ENCODE results near the gene HIGD1B. TPM values are rescaled to one million over a fixed set of nuclear protein-coding genes. Genes with fewer than 3 reads are reported as not detected.

HIGD1B gene
- total and polyA plus RNA-seq, 2 of the 13 experiments (the other 11 are each of a cell fraction or from before 2014, with no cell fraction given) = not detected

DNA sequence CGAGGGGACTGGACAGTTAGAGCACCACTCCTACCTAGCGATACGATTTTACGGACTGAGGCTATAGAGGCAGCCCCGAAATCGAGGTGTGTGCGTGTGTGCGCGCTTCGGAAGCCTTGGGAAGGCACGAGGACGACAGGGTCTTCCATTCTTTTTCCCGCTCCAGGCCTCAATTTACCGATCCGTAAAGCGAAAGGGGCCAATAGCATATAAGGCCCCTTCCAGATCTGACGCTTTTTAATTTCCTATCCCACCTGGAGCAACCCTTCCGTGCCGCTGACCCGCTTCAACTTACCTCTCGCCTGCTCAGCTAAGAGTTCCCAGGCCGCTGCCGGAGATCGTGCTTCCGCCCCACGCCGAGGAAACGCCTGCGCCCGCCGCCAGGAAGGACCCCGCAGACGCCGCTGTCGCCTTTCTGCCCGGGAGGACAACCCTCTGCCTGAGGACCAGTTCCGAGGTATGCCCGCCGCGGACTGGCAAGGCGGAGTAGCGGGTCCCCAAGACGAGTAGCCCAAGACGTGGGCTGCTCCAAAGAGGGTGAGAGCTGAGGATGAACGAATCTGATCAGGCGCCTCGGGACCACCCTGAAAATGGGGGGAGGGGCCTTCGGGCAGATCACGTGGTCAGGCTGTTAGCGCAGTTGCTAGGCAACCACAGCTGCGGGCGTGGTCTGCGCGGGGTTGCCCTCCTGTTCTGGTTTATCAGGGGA, 51.5 kb downstream of the HIGD1B start, which contains the start of gene EFTUD2 (continued):
- TF ChIP-seq NCOA2 (CRISPR knock-in tag; IDR thresholded peaks at IDR 0.05) (peak; percentile 75), CENPT (CRISPR knock-in tag; IDR thresholded peaks at IDR 0.05; ENCODE audit: low read depth) (0 out of 2 replicates have a peak, but pooled peaks have one; percentile 20), FOXA1 (IDR thresholded peaks at IDR 0.05) (no peak), FOXA1 (CRISPR knock-in tag; IDR thresholded peaks at IDR 0.05) (0 out of 2 replicates have a peak, but pooled peaks have one; percentile 13), KDM3A (CRISPR knock-in tag; IDR thresholded peaks at IDR 0.05; ENCODE audit: low read depth) (peak; percentile 92), ZNF564 (CRISPR knock-in tag; IDR thresholded peaks at IDR 0.05) (peak; percentile 75; the same call in 1 of the 2 replicates), MYNN (CRISPR knock-in tag; IDR thresholded peaks at IDR 0.05; ENCODE audit: low read depth) (peak; percentile 81; the same call in 1 of the 2 replicates), PHB2 (IDR thresholded peaks at IDR 0.05; ENCODE audit: partially characterized antibody) (no peak), TOE1 (CRISPR knock-in tag; IDR thresholded peaks at IDR 0.05) (peak; percentile 55; the same call in 1 of the 2 replicates), ATF1 (CRISPR knock-in tag; IDR thresholded peaks at IDR 0.05) (peak; percentile 96), MEIS1 (CRISPR knock-in tag; IDR thresholded peaks at IDR 0.05; ENCODE audit: borderline replicate concordance) (peak; percentile 98), SMARCC2 (IDR thresholded peaks at IDR 0.05) (no peak), ZNF616 (CRISPR knock-in tag; IDR thresholded peaks at IDR 0.05; ENCODE audit: low read depth) (peak; percentile 86), SNRNP70 (IDR thresholded peaks at IDR 0.05; ENCODE audit: low read depth, low read length) (no peak), ZNF432 (CRISPR knock-in tag; IDR thresholded peaks at IDR 0.05; ENCODE audit: borderline replicate concordance) (no peak), ZZZ3 (CRISPR knock-in tag; IDR thresholded peaks at IDR 0.05; ENCODE audit: borderline replicate concordance) (peak; percentile 99; the same call in 1 of the 2 replicates), ZNF576 (CRISPR knock-in tag; IDR thresholded peaks at IDR 0.05) (no peak), ZNF724P (CRISPR knock-in tag; IDR thresholded peaks at IDR 0.05; ENCODE audit: borderline replicate concordance) (no peak), ZFP36L1 (CRISPR knock-in tag; IDR thresholded peaks at IDR 0.05) (peak; percentile 35; the same call in 1 of the 2 replicates), HOXD1 (CRISPR knock-in tag; IDR thresholded peaks at IDR 0.05) (no peak; the same call in 1 of the 2 replicates), PHF5A (CRISPR knock-in tag; IDR thresholded peaks at IDR 0.05; ENCODE audit: low read depth, unreplicated experiment) (peak; percentile 97), ZC3H13 (CRISPR knock-in tag; IDR thresholded peaks at IDR 0.05) (peak; percentile 97), ZKSCAN1 (IDR thresholded peaks at IDR 0.05; ENCODE audit: low read length) (peak; percentile 46; the same call in 1 of the 2 replicates), TARDBP (CRISPR knock-in tag; IDR thresholded peaks at IDR 0.05) (peak; percentile 100), NAIF1 (CRISPR knock-in tag; IDR thresholded peaks at IDR 0.05; ENCODE audit: borderline replicate concordance) (peak; percentile 99), TBP (CRISPR knock-in tag; IDR thresholded peaks at IDR 0.05) (no peak; the same call in 1 of the 2 replicates)
- TF ChIP-seq, protein P1, sequence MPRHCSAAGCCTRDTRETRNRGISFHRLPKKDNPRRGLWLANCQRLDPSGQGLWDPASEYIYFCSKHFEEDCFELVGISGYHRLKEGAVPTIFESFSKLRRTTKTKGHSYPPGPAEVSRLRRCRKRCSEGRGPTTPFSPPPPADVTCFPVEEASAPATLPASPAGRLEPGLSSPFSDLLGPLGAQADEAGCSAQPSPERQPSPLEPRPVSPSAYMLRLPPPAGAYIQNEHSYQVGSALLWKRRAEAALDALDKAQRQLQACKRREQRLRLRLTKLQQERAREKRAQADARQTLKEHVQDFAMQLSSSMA (CRISPR knock-in tag; IDR thresholded peaks at IDR 0.05) = peak; percentile 84
- TF ChIP-seq, protein P2, sequence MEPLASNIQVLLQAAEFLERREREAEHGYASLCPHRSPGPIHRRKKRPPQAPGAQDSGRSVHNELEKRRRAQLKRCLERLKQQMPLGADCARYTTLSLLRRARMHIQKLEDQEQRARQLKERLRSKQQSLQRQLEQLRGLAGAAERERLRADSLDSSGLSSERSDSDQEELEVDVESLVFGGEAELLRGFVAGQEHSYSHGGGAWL (CRISPR knock-in tag; IDR thresholded peaks at IDR 0.05) = peak; percentile 98
- TF ChIP-seq, protein P3, sequence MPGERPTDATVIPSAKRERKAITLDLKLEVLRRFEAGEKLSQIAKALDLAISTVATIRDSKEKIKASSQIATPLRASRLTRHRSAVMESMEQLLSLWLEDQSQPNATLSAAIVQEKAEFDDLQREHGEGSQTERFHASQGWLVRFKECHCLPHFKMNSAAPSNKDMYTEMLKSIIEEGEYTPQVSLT (CRISPR knock-in tag; IDR thresholded peaks at IDR 0.05; ENCODE audit: borderline replicate concordance, low read depth) = no peak

All from HepG2 (cell line).